DMS79 (cell line): Measurements from ENCODE around the gene ANKRD50.

Experiments used
- DNase-seq: peaks from one replicate; lab custom pipeline; 2025; lab: John Stamatoyannopoulos, UW

The ANKRD50 gene

GRCh38 chr4:124633285-124633941 lies 79.1 kb downstream of the ANKRD50 start:
- no peak for DNase-seq

DNA sequence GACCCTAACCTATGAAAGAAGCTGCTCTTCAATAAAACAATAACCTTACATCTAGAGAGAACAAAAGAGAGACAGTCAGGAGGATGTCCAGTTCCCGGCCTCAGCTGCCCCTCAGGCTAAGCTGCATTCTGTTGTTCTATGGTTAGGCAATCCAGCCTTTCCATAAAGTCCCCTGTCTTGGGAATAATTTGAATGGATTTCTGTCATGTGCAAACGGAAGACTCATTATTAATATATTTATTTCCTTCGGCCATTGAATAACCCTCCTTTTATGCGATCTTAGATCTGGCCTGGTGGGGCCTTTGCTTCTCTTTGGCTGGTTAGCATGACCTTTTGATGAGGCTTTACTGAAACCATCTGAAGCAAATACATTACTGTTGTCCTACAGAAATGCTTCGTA lies 80.1 kb downstream of the ANKRD50 start:
- DNase-seq: no peak

DNA sequence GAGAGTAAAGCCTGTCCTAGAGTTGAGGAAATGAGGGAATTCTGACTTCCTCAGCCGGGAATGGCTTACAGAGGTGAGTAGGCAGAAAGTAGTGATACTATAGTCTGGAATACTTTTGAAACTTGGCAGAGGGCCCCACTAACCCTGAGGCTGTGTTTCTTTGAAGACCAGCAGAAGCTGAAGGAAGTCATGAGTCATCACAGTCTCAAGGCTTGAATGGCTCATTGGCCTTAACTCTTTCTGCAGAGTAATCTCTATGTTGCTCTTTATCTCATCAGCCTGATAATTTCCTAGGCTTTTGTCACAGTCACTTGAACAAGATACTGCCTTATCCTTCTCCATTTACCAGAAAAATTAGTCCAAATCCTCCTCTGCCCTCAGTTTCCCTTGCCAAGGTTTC lies 80.8 kb downstream of the ANKRD50 start:
- DNase-seq: no peak

DNA sequence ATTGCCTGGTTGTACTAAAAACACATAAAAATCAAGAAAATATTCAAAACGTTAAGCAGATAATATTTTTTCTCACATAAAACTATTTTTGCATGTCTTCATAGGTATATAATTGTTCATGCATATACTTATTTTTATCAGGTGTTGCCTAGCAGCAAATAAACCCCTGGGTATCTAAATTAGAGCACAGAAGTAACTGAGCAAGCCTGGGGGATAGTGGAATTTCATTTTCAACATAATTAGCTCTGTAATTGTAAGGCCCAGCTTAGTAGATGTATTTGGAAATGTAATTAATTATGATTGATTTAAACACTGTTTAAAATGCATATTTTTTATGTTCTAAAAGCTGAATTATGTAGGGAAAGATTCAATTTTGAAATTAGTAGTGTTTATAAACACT lies 82.9 kb downstream of the ANKRD50 start:
- DNase-seq: no peak
